Astrocyte (in vitro differentiated cells and primary cell): ENCODE results near the gene C1QL1.

Source experiments
- EZH2 ChIP-seq: IDR thresholded peaks from 2 replicates; pipeline ENCODE4 v1.6.1; 2012; ENCODE audit warnings: mild to moderate bottlenecking, low read length, inconsistent platforms; ENCODE audit not compliant: insufficient read depth
- TF ChIP-seq, protein P1 (sequence below): IDR thresholded peaks from 2 replicates; pipeline ENCODE4 v1.5.1; 2011; ENCODE audit warnings: low read depth, mild to moderate bottlenecking, inconsistent platforms, low read length, moderate library complexity; ENCODE audit not compliant: insufficient read depth

DNA sequence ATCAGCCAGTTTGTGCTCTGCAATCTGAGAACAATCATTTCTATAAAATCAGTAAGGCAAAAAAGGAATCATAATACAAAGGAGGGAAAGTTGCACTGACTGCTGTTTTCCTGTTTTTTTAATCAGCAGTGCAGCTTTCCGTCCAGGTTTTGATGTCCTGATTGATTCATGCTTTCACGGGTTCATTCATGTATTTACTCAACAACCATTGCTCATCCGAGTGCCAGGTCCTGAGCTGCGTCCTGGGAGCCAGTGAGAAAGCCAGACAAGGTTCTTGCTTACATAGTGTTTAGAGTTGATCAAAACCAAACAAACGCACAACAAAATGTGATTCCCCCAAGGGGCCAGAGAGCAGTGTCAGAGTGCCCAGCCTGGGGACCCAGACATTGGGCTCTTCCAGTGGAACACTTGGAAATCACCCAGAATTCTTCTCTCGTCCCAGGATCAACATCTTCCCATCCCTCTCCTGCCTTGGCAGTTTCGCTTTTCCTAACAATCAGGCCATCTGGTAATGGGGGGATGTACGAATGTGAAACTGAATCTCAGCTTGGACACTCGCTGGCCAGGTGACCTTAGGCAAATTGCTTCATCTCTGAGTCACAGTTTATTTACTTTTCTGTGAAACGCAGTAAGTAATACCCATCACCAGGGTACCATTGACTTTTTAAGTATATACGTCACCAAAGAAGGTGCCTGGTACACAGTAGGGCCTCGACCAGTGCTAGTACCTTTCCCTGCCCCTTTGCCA is 13.3 kb upstream of the C1QL1 start:
- TF ChIP-seq, protein P1, sequence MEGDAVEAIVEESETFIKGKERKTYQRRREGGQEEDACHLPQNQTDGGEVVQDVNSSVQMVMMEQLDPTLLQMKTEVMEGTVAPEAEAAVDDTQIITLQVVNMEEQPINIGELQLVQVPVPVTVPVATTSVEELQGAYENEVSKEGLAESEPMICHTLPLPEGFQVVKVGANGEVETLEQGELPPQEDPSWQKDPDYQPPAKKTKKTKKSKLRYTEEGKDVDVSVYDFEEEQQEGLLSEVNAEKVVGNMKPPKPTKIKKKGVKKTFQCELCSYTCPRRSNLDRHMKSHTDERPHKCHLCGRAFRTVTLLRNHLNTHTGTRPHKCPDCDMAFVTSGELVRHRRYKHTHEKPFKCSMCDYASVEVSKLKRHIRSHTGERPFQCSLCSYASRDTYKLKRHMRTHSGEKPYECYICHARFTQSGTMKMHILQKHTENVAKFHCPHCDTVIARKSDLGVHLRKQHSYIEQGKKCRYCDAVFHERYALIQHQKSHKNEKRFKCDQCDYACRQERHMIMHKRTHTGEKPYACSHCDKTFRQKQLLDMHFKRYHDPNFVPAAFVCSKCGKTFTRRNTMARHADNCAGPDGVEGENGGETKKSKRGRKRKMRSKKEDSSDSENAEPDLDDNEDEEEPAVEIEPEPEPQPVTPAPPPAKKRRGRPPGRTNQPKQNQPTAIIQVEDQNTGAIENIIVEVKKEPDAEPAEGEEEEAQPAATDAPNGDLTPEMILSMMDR, result no peak
- no peak for TF ChIP-seq EZH2
